HG02973 (cell line): Measurements from ENCODE around the gene MSL1.

ENCODE experiments used
- ATAC-seq: cut with Tn5 transposase; IDR thresholded peaks from one replicate; pipeline ENCODE4 v1.9.1; 2021; ENCODE audit warnings: moderate library complexity; ENCODE audit not compliant: unreplicated experiment

Gene MSL1, protein sequence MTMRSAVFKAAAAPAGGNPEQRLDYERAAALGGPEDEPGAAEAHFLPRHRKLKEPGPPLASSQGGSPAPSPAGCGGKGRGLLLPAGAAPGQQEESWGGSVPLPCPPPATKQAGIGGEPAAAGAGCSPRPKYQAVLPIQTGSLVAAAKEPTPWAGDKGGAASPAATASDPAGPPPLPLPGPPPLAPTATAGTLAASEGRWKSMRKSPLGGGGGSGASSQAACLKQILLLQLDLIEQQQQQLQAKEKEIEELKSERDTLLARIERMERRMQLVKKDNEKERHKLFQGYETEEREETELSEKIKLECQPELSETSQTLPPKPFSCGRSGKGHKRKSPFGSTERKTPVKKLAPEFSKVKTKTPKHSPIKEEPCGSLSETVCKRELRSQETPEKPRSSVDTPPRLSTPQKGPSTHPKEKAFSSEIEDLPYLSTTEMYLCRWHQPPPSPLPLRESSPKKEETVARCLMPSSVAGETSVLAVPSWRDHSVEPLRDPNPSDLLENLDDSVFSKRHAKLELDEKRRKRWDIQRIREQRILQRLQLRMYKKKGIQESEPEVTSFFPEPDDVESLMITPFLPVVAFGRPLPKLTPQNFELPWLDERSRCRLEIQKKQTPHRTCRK

GRCh38 chr17:40121181-40122135, at the start of gene MSL1:
TSS of gene MSL1 (plus strand) at chr17:40121971. CDS start at chr17:40122613, 642 bp downstream.
- ATAC-seq, result peak; percentile 44

- ATAC-seq, result no peak
These were observed 49.6 kb upstream of the MSL1 start for GRCh38 chr17:40072040-40072734.

- ATAC-seq, result no peak
These were observed 48.9 kb upstream of the MSL1 start for GRCh38 chr17:40072735-40073346.

- no peak for ATAC-seq
These were observed 48.2 kb upstream of the MSL1 start for GRCh38 chr17:40073454-40074174.

DNA sequence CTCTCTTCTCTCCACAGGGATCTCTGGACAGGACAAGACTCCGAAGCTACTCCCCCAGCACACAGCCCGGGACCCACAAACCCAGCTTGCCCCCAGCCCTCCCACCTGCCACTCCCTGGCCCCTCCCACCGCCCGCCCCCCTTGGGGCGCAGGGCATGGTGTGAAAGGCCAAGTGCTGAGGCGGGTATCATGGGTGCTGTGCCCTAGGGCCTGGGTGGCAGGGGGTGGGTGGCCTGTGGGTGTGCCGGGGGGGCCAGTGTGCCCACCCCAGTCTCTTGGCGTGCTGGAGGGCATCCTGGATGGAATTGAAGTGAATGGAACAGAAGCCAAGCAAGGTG, 47.6 kb upstream of the MSL1 start:
- no peak for ATAC-seq

- no peak for ATAC-seq
These were observed 46.9 kb upstream of the MSL1 start for GRCh38 chr17:40074871-40075200.

GRCh38 chr17:40075201-40075941, 46.4 kb upstream of the MSL1 start:
- no peak for ATAC-seq

- ATAC-seq, result no peak
These were observed 45.8 kb upstream of the MSL1 start for GRCh38 chr17:40075942-40076498.

DNA sequence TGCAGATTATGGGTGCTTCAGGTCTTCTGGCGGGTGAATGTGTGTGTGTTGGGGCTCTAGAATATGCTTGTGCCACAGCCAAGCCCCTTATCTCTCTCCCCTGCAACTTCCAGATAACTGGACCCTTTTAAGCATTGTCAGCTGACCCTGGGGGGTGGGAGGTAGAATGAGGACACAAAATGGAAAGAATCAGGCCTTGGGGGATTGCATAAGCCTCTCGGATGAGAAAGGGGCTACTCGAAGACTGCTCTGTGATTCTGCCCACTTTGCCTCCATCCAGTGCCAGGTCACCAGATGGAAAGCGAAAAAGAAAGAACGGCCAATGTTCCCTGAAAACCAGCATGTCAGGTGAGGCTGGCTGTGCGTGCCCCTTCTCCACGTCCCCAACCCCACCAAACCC, 45.2 kb upstream of the MSL1 start:
- ATAC-seq, result no peak

DNA sequence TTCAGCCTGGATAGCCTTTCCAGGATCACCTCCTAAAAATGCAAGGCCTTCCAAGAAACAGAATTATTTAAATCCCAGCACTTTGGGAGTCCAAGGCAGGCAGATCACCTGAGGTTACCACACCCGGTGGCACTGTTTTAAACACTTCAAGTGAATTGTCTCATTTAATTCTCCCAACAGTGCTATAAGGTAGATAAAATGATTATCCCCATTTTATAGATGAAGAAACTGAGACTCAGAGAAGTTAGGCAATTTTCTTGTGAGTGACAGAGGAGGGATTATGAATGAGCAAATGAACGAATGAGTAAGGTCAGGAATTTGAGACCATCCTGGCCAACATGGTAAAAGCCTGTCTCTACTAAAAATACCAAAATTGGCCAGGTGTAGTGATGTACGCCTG, 42.2 kb upstream of the MSL1 start:
- ATAC-seq, result no peak

DNA sequence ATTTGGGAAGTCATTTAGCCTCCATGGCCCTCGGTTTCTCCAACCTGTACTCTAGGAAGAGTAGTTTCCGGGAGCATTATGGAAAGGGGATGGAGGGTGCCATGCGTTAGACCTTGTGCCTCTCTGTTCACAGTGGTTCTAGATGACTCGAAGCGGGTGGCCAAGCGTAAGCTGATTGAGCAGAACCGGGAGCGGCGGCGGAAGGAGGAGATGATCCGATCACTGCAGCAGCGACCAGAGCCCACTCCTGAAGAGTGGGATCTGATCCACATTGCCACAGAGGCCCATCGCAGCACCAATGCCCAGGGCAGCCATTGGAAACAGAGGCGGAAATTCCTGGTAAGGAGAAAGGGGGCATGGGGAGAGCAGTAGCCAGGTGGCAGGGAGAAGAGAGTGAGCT, 37.3 kb upstream of the MSL1 start:
- ATAC-seq, result no peak

DNA sequence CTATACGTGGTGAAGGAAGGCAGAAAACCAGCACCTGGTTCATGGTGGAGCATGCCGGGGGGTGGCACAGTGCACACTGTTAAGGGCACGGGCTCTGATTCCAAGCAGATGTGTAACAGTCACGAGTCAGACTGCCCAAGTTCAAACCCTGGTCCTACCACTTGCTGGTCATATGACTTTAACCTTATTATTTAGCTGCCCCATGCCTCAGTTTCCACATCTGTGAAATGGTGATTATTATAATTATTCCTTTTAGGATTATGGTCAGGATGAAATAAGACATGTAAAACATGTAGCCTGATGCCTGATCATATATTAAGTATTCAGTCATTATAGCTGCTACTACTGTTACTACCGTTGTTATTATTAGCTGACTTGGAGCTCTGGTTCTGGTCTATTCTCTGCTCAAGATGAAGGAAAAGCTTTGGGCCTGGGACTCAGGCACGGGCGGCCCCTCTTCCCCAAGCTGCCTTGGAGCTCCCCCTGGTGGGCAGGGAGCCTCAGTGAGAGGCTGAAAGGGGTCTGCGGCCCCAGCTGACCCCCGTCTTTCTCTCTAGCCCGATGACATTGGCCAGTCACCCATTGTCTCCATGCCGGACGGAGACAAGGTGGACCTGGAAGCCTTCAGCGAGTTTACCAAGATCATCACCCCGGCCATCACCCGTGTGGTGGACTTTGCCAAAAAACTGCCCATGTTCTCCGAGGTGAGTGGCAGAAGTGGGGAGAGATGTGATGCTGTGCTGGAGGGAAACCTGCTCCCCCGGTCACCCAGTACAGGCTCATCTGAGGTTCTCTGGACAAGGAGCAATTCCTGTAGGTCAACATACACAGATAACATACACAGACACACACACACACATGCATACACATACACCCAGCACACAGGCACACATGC, 35.4 kb upstream of the MSL1 start:
- ATAC-seq, result no peak

- no peak for ATAC-seq
These were observed 34.5 kb upstream of the MSL1 start for GRCh38 chr17:40087049-40087794.

DNA sequence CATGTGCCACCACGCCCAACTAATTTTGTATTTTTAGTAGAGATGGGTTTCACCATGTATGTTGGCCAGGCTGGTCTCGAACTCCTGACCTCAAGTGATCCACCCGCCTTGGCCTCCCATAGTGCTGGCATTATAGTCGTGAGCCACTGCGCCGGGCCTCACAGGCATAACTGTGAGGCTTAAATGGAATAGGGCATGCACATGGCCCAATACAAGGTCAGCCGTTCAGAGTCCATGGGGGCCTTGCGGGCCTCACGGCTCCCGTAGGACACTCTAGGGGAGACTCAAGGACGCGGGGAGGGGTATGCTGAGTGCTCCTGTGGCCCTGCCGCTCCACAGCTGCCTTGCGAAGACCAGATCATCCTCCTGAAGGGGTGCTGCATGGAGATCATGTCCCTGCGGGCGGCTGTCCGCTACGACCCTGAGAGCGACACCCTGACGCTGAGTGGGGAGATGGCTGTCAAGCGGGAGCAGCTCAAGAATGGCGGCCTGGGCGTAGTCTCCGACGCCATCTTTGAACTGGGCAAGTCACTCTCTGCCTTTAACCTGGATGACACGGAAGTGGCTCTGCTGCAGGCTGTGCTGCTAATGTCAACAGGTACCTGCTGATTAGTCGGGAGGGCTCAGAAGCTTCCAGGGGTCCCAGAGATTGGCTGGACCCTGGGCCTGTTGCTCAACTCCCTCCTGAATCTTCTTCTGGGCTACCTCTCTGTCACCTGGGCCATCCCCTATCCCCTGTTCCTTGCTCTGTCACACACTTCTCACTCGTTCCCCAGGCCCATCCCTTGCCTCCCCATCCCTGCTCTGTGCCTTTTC, 33.7 kb upstream of the MSL1 start:
- ATAC-seq, result no peak

DNA sequence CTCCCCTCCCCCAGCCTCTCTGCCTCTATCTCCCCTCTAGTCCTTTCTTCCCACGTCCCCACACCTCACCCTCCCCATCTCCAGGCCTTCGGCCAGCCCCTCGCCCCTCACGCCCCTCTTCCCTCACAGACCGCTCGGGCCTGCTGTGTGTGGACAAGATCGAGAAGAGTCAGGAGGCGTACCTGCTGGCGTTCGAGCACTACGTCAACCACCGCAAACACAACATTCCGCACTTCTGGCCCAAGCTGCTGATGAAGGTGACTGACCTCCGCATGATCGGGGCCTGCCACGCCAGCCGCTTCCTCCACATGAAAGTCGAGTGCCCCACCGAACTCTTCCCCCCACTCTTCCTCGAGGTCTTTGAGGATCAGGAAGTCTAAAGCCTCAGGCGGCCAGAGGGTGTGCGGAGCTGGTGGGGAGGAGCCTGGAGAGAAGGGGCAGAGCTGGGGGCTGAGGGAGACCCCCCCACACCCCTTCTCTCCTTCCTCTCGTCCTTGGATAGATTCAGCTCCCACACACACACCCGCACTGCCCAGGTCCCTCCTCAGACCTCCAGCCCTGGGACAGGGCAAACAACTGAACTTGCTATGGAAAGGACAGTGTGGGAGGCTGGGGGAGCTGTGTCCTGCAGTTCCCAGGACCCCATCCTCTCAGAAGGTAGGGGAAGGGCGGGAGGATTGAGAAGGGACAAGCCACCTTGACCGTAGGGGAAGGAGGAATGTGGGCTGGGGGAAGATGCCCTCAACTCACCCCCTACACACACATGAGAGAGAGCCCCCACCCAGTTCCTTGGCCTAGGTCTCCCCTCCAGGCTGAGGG, 32.5 kb upstream of the MSL1 start:
- no peak for ATAC-seq
